CD4-positive, alpha-beta T cell treated with Interleukin-1 beta for 1 hour (primary cell): Measurements from ENCODE around the gene HMGCL.

Source experiments
- DNase-seq, 2 donors: peaks; one replicate each; pipeline ENCODE4 v3.0.0-alpha.2; 2020 to 2022

Gene HMGCL

GRCh38 chr1:23772854-23773242, 52.4 kb downstream of the HMGCL start:
- no peak for DNase-seq

- peak; percentile 82 to 86 for DNase-seq
Observed at GRCh38 chr1:23772049-23772853, 53.0 kb downstream of the HMGCL start.

GRCh38 chr1:23768733-23769132, 56.5 kb downstream of the HMGCL start:
- DNase-seq, result no peak

- no peak for DNase-seq
Observed at GRCh38 chr1:23763041-23763577, 62.1 kb downstream of the HMGCL start.

GRCh38 chr1:23759277-23759676, 66.0 kb downstream of the HMGCL start:
- DNase-seq, result no peak

GRCh38 chr1:23757812-23758211, 67.4 kb downstream of the HMGCL start:
- no peak for DNase-seq

- DNase-seq, result no peak
Observed at GRCh38 chr1:23756676-23757075, 68.6 kb downstream of the HMGCL start.

- DNase-seq, result no peak
Observed at GRCh38 chr1:23752909-23753308, 72.3 kb downstream of the HMGCL start.
